DOHH2 (cell line): ENCODE data around the gene CALY.

ENCODE experiments used
- EZH2phosphoT487 ChIP-seq: fragments of 200-600 bp; sonication (generic); IDR thresholded peaks from 2 replicates; pipeline ENCODE4 v1.6.1; 2017; ENCODE audit warnings: borderline replicate concordance, mild to moderate bottlenecking, antibody characterized with exemption, low read length, moderate library complexity, mixed read lengths
- TF ChIP-seq, protein P1 (sequence below): fragments of 200-600 bp; sonication (generic); IDR thresholded peaks from one replicate; pipeline ENCODE4 v1.5.1; 2014; ENCODE audit warnings: antibody characterized with exemption, mild to moderate bottlenecking, low read depth, low read length; ENCODE audit not compliant: poor library complexity, severe bottlenecking

DNA sequence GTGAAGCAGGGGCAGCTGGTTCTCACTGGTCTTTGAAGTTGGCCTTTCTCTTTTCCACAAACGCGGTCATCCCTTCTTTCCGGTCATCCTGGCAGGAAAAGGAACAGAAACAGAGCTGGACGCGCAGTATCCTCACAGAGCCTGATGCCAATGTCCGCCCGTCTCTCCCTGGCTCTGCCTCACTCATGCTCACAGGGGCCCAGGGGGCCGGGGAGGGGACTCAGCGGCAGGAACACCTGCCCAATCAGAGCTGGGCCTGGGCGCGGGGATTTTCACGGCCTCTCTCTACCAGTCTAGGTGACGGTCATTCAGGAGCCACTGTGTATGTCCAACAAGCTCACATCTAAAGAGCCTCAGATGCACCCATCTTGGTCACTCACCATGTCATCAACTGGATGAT is 26.1 kb upstream of the CALY start:
- TF ChIP-seq, protein P1, sequence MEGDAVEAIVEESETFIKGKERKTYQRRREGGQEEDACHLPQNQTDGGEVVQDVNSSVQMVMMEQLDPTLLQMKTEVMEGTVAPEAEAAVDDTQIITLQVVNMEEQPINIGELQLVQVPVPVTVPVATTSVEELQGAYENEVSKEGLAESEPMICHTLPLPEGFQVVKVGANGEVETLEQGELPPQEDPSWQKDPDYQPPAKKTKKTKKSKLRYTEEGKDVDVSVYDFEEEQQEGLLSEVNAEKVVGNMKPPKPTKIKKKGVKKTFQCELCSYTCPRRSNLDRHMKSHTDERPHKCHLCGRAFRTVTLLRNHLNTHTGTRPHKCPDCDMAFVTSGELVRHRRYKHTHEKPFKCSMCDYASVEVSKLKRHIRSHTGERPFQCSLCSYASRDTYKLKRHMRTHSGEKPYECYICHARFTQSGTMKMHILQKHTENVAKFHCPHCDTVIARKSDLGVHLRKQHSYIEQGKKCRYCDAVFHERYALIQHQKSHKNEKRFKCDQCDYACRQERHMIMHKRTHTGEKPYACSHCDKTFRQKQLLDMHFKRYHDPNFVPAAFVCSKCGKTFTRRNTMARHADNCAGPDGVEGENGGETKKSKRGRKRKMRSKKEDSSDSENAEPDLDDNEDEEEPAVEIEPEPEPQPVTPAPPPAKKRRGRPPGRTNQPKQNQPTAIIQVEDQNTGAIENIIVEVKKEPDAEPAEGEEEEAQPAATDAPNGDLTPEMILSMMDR = no peak
- no peak for TF ChIP-seq EZH2phosphoT487
